22Rv1 (cell line): ENCODE measurements around the gene PGLYRP3.

Experiments
- H3K27ac ChIP-seq: fragments of 450-650 bp; 2 replicates; pipeline ENCODE4 v1.5.1; 2017
- ZFX ChIP-seq: fragments of 450-650 bp; IDR thresholded peaks from 2 replicates; pipeline ENCODE4 v1.6.1; 2017; ENCODE audit warnings: antibody characterized with exemption, borderline replicate concordance
- TF ChIP-seq, protein P1 (sequence below): fragments of 450-650 bp; IDR thresholded peaks from 2 replicates; pipeline ENCODE4 v1.5.1; 2017; ENCODE audit warnings: mild to moderate bottlenecking

The PGLYRP3 gene

GRCh38 chr1:153346077-153346723, 33.4 kb upstream of the PGLYRP3 start:
- H3K27ac ChIP-seq = no peak overlapping the region
- no peak for TF ChIP-seq ZFX
- TF ChIP-seq, protein P1, sequence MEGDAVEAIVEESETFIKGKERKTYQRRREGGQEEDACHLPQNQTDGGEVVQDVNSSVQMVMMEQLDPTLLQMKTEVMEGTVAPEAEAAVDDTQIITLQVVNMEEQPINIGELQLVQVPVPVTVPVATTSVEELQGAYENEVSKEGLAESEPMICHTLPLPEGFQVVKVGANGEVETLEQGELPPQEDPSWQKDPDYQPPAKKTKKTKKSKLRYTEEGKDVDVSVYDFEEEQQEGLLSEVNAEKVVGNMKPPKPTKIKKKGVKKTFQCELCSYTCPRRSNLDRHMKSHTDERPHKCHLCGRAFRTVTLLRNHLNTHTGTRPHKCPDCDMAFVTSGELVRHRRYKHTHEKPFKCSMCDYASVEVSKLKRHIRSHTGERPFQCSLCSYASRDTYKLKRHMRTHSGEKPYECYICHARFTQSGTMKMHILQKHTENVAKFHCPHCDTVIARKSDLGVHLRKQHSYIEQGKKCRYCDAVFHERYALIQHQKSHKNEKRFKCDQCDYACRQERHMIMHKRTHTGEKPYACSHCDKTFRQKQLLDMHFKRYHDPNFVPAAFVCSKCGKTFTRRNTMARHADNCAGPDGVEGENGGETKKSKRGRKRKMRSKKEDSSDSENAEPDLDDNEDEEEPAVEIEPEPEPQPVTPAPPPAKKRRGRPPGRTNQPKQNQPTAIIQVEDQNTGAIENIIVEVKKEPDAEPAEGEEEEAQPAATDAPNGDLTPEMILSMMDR = no peak

GRCh38 chr1:153345187-153346076, 32.7 kb upstream of the PGLYRP3 start:
- H3K27ac ChIP-seq = no peak overlapping the region
- no peak for TF ChIP-seq ZFX
- TF ChIP-seq, protein P1 = no peak

- H3K27ac ChIP-seq = no peak overlapping the region
Measured at GRCh38 chr1:153344718-153345025, 31.9 kb upstream of the PGLYRP3 start.

DNA sequence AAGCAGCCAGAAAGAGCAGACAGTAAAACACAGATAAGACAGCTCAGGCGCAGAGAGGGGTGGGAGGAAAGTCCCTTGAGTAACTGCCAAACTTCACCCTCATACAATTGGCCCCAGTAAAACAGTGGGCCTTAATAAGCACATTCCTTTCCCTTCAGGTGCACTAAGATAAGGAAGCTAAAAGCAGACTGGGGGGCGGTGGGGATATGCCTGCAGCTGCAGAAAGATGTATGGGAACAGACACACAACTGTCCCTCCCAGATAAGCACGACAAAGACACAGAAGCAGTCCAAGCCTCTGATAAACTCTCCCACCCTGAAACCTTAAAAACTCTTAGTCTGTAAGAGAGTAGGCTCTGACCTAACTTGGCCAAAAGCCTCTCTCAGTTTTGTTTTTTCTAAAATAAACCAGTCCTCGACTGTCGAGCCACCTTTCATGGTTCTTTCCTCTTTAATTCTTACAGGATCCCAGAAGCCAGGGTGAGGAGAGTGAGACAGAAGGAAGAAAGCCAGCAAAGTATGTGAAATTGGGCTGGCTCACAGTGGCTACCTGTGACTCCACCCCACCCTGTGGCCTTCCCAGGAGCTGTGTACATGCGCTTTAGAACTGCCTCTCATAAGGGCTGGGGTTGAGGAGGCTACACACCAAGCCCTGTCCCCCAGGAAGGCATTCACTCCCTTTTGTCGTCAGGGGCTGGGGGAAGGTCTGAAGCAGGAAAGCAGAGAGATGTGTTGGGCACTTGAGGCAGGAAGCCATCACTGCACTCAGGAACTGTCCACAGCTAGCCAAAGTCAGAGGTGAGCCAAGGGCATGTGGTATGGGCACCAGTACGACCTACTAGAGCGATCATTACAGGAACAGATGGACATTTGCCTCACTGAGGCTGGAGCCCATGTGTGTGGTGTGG, 31.3 kb upstream of the PGLYRP3 start:
- H3K27ac ChIP-seq = no peak overlapping the region
- TF ChIP-seq, protein P1 = no peak
- TF ChIP-seq ZFX = no peak

More at GRCh38 chr1:153344718-153345025, 31.9 kb upstream of the PGLYRP3 start:
- no peak for TF ChIP-seq ZFX
- TF ChIP-seq, protein P1 = no peak

- no peak for TF ChIP-seq ZFX
- TF ChIP-seq, protein P1 = no peak
- no peak overlapping the region for H3K27ac ChIP-seq
Measured at GRCh38 chr1:153343040-153343681, 30.4 kb upstream of the PGLYRP3 start.

DNA sequence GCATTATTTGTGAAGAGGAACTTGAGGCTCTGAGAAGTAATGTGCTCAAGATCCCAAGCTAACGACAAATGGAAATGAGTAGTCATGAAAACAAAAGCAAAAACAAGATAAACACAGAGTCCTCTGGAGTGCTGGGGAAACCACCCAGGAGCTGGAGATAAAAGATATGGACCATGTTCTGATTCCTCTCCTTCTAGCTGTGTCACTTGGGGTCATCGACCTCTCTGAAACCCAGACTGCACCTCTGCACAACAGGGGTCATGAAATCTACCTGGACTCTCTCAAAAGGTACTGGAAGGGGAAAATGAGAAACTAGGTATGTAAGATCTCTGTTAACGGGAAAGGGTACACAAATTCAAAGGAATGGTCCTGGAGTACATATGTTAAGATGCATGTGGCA, 29.4 kb upstream of the PGLYRP3 start:
- TF ChIP-seq ZFX = no peak
- TF ChIP-seq, protein P1 = no peak
- H3K27ac ChIP-seq = no peak overlapping the region
